HEK293 (cell line): ENCODE results near the gene TANC1.

Experiments
- CTCF ChIA-PET: fragments of 350-600 bp; formaldehyde crosslinking; extraction: SDS; loops from one replicate; lab custom pipeline; 2021; ENCODE audit warnings: antibody characterized with exemption; lab: Yijun Ruan, JAX
- POLR2A ChIA-PET: fragments of 300-600 bp; formaldehyde crosslinking; extraction: SDS; loops from one replicate; lab custom pipeline; 2020; ENCODE audit warnings: antibody characterized with exemption, inconsistent platforms; lab: Yijun Ruan, JAX
- H3K27ac ChIP-seq: fragments of 200-500 bp; sonication (Bioruptor generic); 2 replicates; pipeline ENCODE4 v1.5.1; 2014; ENCODE audit warnings: low read depth, low read length, control low read depth, inconsistent platforms; ENCODE audit errors: extremely low read depth
- H3K36me3 ChIP-seq, 2 experiments: fragments of 200-500 bp in 1 of 2; sonication (Bioruptor generic) in 1 of 2; 1 replicate in 1 of 2; 2 replicates in 1 of 2; pipeline ENCODE4 v1.5.1; 2014 to 2017; ENCODE audit warnings: inconsistent platforms in 2 of 2, low read length in 2 of 2; ENCODE audit not compliant: control insufficient read depth in 2 of 2, insufficient read depth in 1 of 2
- H3K4me1 ChIP-seq: fragments of 200-500 bp; sonication (Bioruptor generic); 2 replicates; pipeline ENCODE4 v1.5.1; 2014; ENCODE audit warnings: mild to moderate bottlenecking, low read length, inconsistent platforms; ENCODE audit not compliant: control insufficient read depth, insufficient read depth
- H3K4me3 ChIP-seq: 2 replicates; pipeline ENCODE4 v1.5.1; 2011; ENCODE audit warnings: low read depth, mild to moderate bottlenecking, control low read depth, low read length, moderate library complexity
- H3K9me3 ChIP-seq: fragments of 200-500 bp; sonication (Bioruptor generic); 2 replicates; pipeline ENCODE4 v1.5.1; 2014; ENCODE audit warnings: low read depth, low read length, inconsistent platforms; ENCODE audit not compliant: control insufficient read depth, insufficient read depth
- ATF2 ChIP-seq: fragments of 450-650 bp; formaldehyde crosslinking; IDR thresholded peaks from 2 replicates; pipeline ENCODE4 v1.5.1; 2016; ENCODE audit warnings: missing biosample characterization, missing genetic modification characterization, low read depth
- HOXA7 ChIP-seq: sonication (generic); formaldehyde crosslinking; IDR thresholded peaks from 2 replicates; pipeline ENCODE4 v1.8.1; 2022; ENCODE audit warnings: missing genetic modification reagents, borderline replicate concordance
- HOXD13 ChIP-seq: sonication (generic); formaldehyde crosslinking; IDR thresholded peaks from 2 replicates; pipeline ENCODE4 v1.8.0; 2022; ENCODE audit warnings: missing genetic modification reagents, borderline replicate concordance
- KLF16 ChIP-seq: fragments of 450-650 bp; formaldehyde crosslinking; IDR thresholded peaks from 2 replicates; pipeline ENCODE4 v1.5.1; 2017; ENCODE audit warnings: missing biosample characterization, missing genetic modification characterization
- REST ChIP-seq: fragments of 450-650 bp; formaldehyde crosslinking; IDR thresholded peaks from 2 replicates; pipeline ENCODE4 v1.5.1; 2016; ENCODE audit warnings: missing biosample characterization, missing genetic modification characterization
- SP2 ChIP-seq: fragments of 450-650 bp; formaldehyde crosslinking; IDR thresholded peaks from 2 replicates; pipeline ENCODE4 v1.5.1; 2016; ENCODE audit warnings: missing biosample characterization, missing genetic modification characterization
- TCF7L2 ChIP-seq: IDR thresholded peaks from 2 replicates; pipeline ENCODE4 v1.6.1; 2011; ENCODE audit warnings: low read depth, mild to moderate bottlenecking, inconsistent platforms, low read length, moderate library complexity, borderline replicate concordance
- ZBTB11 ChIP-seq: fragments of 450-650 bp; formaldehyde crosslinking; conservative IDR thresholded peaks from 2 replicates; pipeline ENCODE4 v1.5.1; 2016; ENCODE audit warnings: low read depth, missing biosample characterization, missing genetic modification characterization
- ZFP37 ChIP-seq: fragments of 450-650 bp; formaldehyde crosslinking; IDR thresholded peaks from 2 replicates; pipeline ENCODE4 v1.5.1; 2016; ENCODE audit warnings: missing biosample characterization, missing genetic modification characterization
- ZFP41 ChIP-seq: fragments of 450-650 bp; formaldehyde crosslinking; IDR thresholded peaks from 2 replicates; pipeline ENCODE4 v1.5.1; 2016; ENCODE audit warnings: missing biosample characterization, missing genetic modification characterization, borderline replicate concordance
- ZNF140 ChIP-seq: fragments of 450-650 bp; formaldehyde crosslinking; IDR thresholded peaks from 2 replicates; pipeline ENCODE4 v1.5.1; 2016; ENCODE audit warnings: missing biosample characterization, missing genetic modification characterization
- ZNF280D ChIP-seq: fragments of 450-650 bp; formaldehyde crosslinking; IDR thresholded peaks from 2 replicates; pipeline ENCODE4 v1.5.1; 2016; ENCODE audit warnings: missing biosample characterization, missing genetic modification characterization
- ZNF37A ChIP-seq: fragments of 450-650 bp; IDR thresholded peaks from 2 replicates; pipeline ENCODE4 v1.5.1; 2018; ENCODE audit warnings: missing biosample characterization, missing genetic modification characterization
- ZNF391 ChIP-seq: fragments of 450-650 bp; formaldehyde crosslinking; IDR thresholded peaks from 2 replicates; pipeline ENCODE4 v1.5.1; 2016; ENCODE audit warnings: low read depth, missing biosample characterization, missing genetic modification characterization, borderline replicate concordance
- ZNF48 ChIP-seq: fragments of 450-650 bp; formaldehyde crosslinking; IDR thresholded peaks from 2 replicates; pipeline ENCODE4 v1.5.1; 2016; ENCODE audit warnings: missing biosample characterization, missing genetic modification characterization
- ZNF571 ChIP-seq: fragments of 450-650 bp; formaldehyde crosslinking; IDR thresholded peaks from 2 replicates; pipeline ENCODE4 v1.5.0; 2017; ENCODE audit warnings: missing biosample characterization, missing genetic modification characterization

The TANC1 gene

GRCh38 chr2:159172403-159172802 is 204.0 kb downstream of the TANC1 start:
- Histone ChIP-seq H3K4me3 (no peak overlapping the region), H3K4me1 (no peaks in the 10 kb centered on the region), H3K9me3 (no peaks in the 10 kb centered on the region), H3K36me3 (peaks cover 9 to 58% of the 10 kb centered on the region in 2 experiments), H3K27ac (no peak overlapping the region)
- POLR2A ChIA-PET = no interaction called here
- TF ChIP-seq HOXD13 (CRISPR knock-in tag) = no peak
- TF ChIP-seq REST (tag by site-specific recombination) = no peak
- TF ChIP-seq ZNF37A (tag by site-specific recombination) = no peak
- no peak for TF ChIP-seq ZNF571 (tag by site-specific recombination)
- TF ChIP-seq ZFP41 = no peak
- CTCF ChIA-PET = interaction anchor here (0.6 to 1.5 kb wide), 2 partner anchors 17 to 420 kb away, joined by 3 to 4 read pairs; no protein-coding TSS in a partner anchor

- Histone ChIP-seq H3K9me3 (no peaks in the 10 kb centered on the region), H3K36me3 (peaks cover 6 to 68% of the 10 kb centered on the region in 2 experiments), H3K4me3 (no peak overlapping the region), H3K4me1 (no peaks in the 10 kb centered on the region), H3K27ac (no peak overlapping the region)
- ChIA-PET POLR2A (no interaction called here), CTCF (interaction anchor here (0.6 to 0.9 kb wide), 2 partner anchors 138 to 617 kb away, joined by 3 to 5 read pairs; no protein-coding TSS in a partner anchor)
- TF ChIP-seq ZFP37 (tag by site-specific recombination) (no peak), KLF16 (tag by site-specific recombination) (no peak), ZBTB11 (no peak), TCF7L2 (no peak), ATF2 (tag by site-specific recombination) (no peak)
Measured at GRCh38 chr2:159174759-159175158, 206.3 kb downstream of the TANC1 start.

- no peaks in the 10 kb centered on the region for H3K9me3 ChIP-seq
- no peaks in the 10 kb centered on the region for H3K4me1 ChIP-seq
- no peak overlapping the region for H3K27ac ChIP-seq
- H3K36me3 ChIP-seq = peaks cover 5 to 65% of the 10 kb centered on the region in 2 experiments
- ChIA-PET POLR2A (no interaction called here), CTCF (interaction anchor here (0.6 kb wide), 1 partner anchor 617 kb away, joined by 3 read pairs; no protein-coding TSS in a partner anchor)
- H3K4me3 ChIP-seq = no peak overlapping the region
- no peak for TF ChIP-seq SP2
- TF ChIP-seq ZNF391 = no peak
- no peak for TF ChIP-seq ZNF280D
- TF ChIP-seq HOXA7 (CRISPR knock-in tag) = no peak
- no peak for TF ChIP-seq ZBTB11
- TF ChIP-seq ZNF140 (tag by site-specific recombination) = no peak
- no peak for TF ChIP-seq ZNF48 (tag by site-specific recombination)
Measured at GRCh38 chr2:159175182-159175581, 206.7 kb downstream of the TANC1 start.
